Activated CD8-positive, alpha-beta T cell treated with anti-CD3 and anti-CD28 coated beads for 36 hours (primary cell): ENCODE results near the gene CHRM2. TPM values are rescaled to one million over a fixed set of nuclear protein-coding genes. Genes with fewer than 3 reads are reported as not detected.

Experiments used
- ATAC-seq: fragments of 200-7000 bp; cut with Tn5 transposase; one replicate; pipeline ENCODE4 v1.10.0; 2021; ENCODE audit warnings: mild to moderate bottlenecking, moderate library complexity
- CTCF ChIA-PET: fragments of 350-600 bp; sonication (Branson Sonifier 250); formaldehyde crosslinking; loops from one replicate; lab custom pipeline; 2021; ENCODE audit warnings: antibody characterized with exemption; lab: Charles Lee
- POLR2A ChIA-PET: fragments of 350-600 bp; sonication (Branson Sonifier 250); formaldehyde crosslinking; loops from one replicate; lab custom pipeline; 2021; ENCODE audit warnings: antibody characterized with exemption; lab: Charles Lee
- DNase-seq: peaks from one replicate; pipeline ENCODE4 v3.0.0-alpha.2; 2020
- H3K27ac Mint-ChIP-seq: one replicate; pipeline ENCODE4 v1.8.0; 2021; ENCODE audit warnings: mild to moderate bottlenecking, mixed read lengths
- H3K27me3 Mint-ChIP-seq: one replicate; pipeline ENCODE4 v1.8.0; 2021; ENCODE audit warnings: mixed read lengths
- H3K36me3 Mint-ChIP-seq: one replicate; pipeline ENCODE4 v1.8.0; 2021; ENCODE audit warnings: low read depth, mixed read lengths
- H3K4me1 Mint-ChIP-seq: one replicate; pipeline ENCODE4 v1.8.0; 2021; ENCODE audit warnings: low read depth, mixed read lengths
- H3K4me3 Mint-ChIP-seq: one replicate; pipeline ENCODE4 v1.8.0; 2021; ENCODE audit warnings: mild to moderate bottlenecking, moderate library complexity, mixed read lengths
- H3K9me3 Mint-ChIP-seq: one replicate; pipeline ENCODE4 v1.8.0; 2021; ENCODE audit warnings: mixed read lengths
- CTCF ChIP-seq: fragments of 200-600 bp; IDR thresholded peaks from one replicate; pipeline ENCODE4 v1.8.0; 2022; ENCODE audit warnings: antibody characterized with exemption, mild to moderate bottlenecking
- intact Hi-C: fragments of 100-400 bp; cut with micrococcal nuclease; formaldehyde crosslinking; loops from one replicate; pipeline ENCODE4 v1.10.0; 2022
- total RNA-seq, 2 experiments: library from RNA; stranded (reverse); gene quantifications; one replicate each; pipeline ENCODE4 v1.2.3, GENCODE V29; 2021

Gene CHRM2
- total RNA-seq, 2 experiments from 2014 or later, result not detected

GRCh38 chr7:136878878-136879277 lies 10.4 kb downstream of the CHRM2 start:
- Mint-ChIP-seq H3K4me3 (no peak overlapping the region), H3K27ac (no peak overlapping the region), H3K27me3 (no peaks in the 10 kb centered on the region), H3K9me3 (peaks cover 2% of the 10 kb centered on the region), H3K36me3 (no peaks in the 10 kb centered on the region), H3K4me1 (no peaks in the 10 kb centered on the region)
- no peak for ATAC-seq
- POLR2A ChIA-PET, result no interaction called here
- CTCF ChIA-PET, result no interaction called here
- DNase-seq, result no peak
- no peak for TF ChIP-seq CTCF
- intact Hi-C loops, result no loop called here

GRCh38 chr7:136883046-136883445 lies 14.6 kb downstream of the CHRM2 start:
- H3K27me3 Mint-ChIP-seq, result no peaks in the 10 kb centered on the region
- no peak overlapping the region for H3K4me3 Mint-ChIP-seq
- no peak for ATAC-seq
- H3K4me1 Mint-ChIP-seq, result no peaks in the 10 kb centered on the region
- no peak overlapping the region for H3K27ac Mint-ChIP-seq
- CTCF ChIA-PET, result no interaction called here
- TF ChIP-seq CTCF, result no peak
- no peak for DNase-seq
- H3K9me3 Mint-ChIP-seq, result peaks cover 2% of the 10 kb centered on the region
- intact Hi-C loops, result no loop called here
- POLR2A ChIA-PET, result no interaction called here
- H3K36me3 Mint-ChIP-seq, result no peaks in the 10 kb centered on the region

- Mint-ChIP-seq H3K9me3 (peaks cover 2% of the 10 kb centered on the region), H3K4me1 (no peaks in the 10 kb centered on the region), H3K27ac (no peak overlapping the region), H3K36me3 (no peaks in the 10 kb centered on the region), H3K27me3 (no peaks in the 10 kb centered on the region), H3K4me3 (no peak overlapping the region)
- no peak for TF ChIP-seq CTCF
- POLR2A ChIA-PET, result no interaction called here
- intact Hi-C loops, result no loop called here
- CTCF ChIA-PET, result interaction anchor here (1.0 kb wide), 1 partner anchor 9 kb away, joined by 3 read pairs; no protein-coding TSS in a partner anchor
- DNase-seq, result no peak
- ATAC-seq, result no peak
These were observed 16.0 kb downstream of the CHRM2 start for GRCh38 chr7:136884492-136884891.

- no peaks in the 10 kb centered on the region for H3K27me3 Mint-ChIP-seq
- intact Hi-C loops, result no loop called here
- no peaks in the 10 kb centered on the region for H3K9me3 Mint-ChIP-seq
- H3K4me3 Mint-ChIP-seq, result no peak overlapping the region
- ChIA-PET POLR2A (no interaction called here), CTCF (no interaction called here)
- H3K4me1 Mint-ChIP-seq, result no peaks in the 10 kb centered on the region
- no peak overlapping the region for H3K27ac Mint-ChIP-seq
- no peak for DNase-seq
- no peaks in the 10 kb centered on the region for H3K36me3 Mint-ChIP-seq
- TF ChIP-seq CTCF, result no peak
- no peak for ATAC-seq
These were observed 18.9 kb downstream of the CHRM2 start for GRCh38 chr7:136887317-136887716.

GRCh38 chr7:136890399-136890798 lies 21.9 kb downstream of the CHRM2 start:
- H3K4me3 Mint-ChIP-seq, result no peak overlapping the region
- DNase-seq (no peak), ATAC-seq (no peak)
- ChIA-PET CTCF (no interaction called here), POLR2A (no interaction called here)
- no peaks in the 10 kb centered on the region for H3K36me3 Mint-ChIP-seq
- no peaks in the 10 kb centered on the region for H3K27me3 Mint-ChIP-seq
- intact Hi-C loops, result no loop called here
- no peak overlapping the region for H3K27ac Mint-ChIP-seq
- no peak for TF ChIP-seq CTCF
- peaks cover 7% of the 10 kb centered on the region for H3K9me3 Mint-ChIP-seq
- H3K4me1 Mint-ChIP-seq, result no peaks in the 10 kb centered on the region
